Type B pancreatic cell (in vitro differentiated cells): Measurements from ENCODE around the gene TPSAB1. TPM values are rescaled to one million over a fixed set of nuclear protein-coding genes. Genes with fewer than 3 reads are reported as not detected.

Experiments used
- DNase-seq: peaks from one replicate; pipeline ENCODE4 v3.0.0; 2021; ENCODE audit warnings: mixed read lengths; ENCODE audit not compliant: unreplicated experiment; ENCODE audit errors: extremely low spot score
- H3K27ac Mint-ChIP-seq: 2 replicates; pipeline ENCODE4 v1.8.0; 2021; ENCODE audit warnings: mild to moderate bottlenecking, mixed read lengths
- H3K27me3 Mint-ChIP-seq: 2 replicates; pipeline ENCODE4 v1.8.0; 2021; ENCODE audit warnings: mixed read lengths
- H3K36me3 Mint-ChIP-seq: 2 replicates; pipeline ENCODE4 v1.8.0; 2021; ENCODE audit warnings: mixed read lengths
- H3K4me1 Mint-ChIP-seq: one replicate; pipeline ENCODE4 v1.8.0; 2021; ENCODE audit warnings: mixed read lengths; ENCODE audit not compliant: unreplicated experiment
- H3K4me3 Mint-ChIP-seq: 2 replicates; pipeline ENCODE4 v1.8.0; 2021; ENCODE audit warnings: mild to moderate bottlenecking, mixed read lengths
- H3K9me3 Mint-ChIP-seq: 2 replicates; pipeline ENCODE4 v1.8.0; 2021; ENCODE audit warnings: mixed read lengths
- CTCF ChIP-seq: fragments of 200-600 bp; sonication (generic); conservative IDR thresholded peaks from 2 replicates; pipeline ENCODE4 v1.5.0; 2021; ENCODE audit warnings: antibody characterized with exemption, mild to moderate bottlenecking
- total RNA-seq: library from RNA; stranded (reverse); gene quantifications from 2 replicates; pipeline ENCODE4 v1.2.1, GENCODE V29; 2021; ENCODE audit warnings: low replicate concordance

The TPSAB1 gene
- total RNA-seq, 1 donor from 2014 or later, result not detected

GRCh38 chr16:1220098-1220728 is 20.3 kb upstream of the TPSAB1 start:
- no peaks in the 10 kb centered on the region for H3K27me3 Mint-ChIP-seq
- H3K27ac Mint-ChIP-seq, result no peak overlapping the region
- TF ChIP-seq CTCF, result no peak
- no peak for DNase-seq
- H3K9me3 Mint-ChIP-seq, result no peaks in the 10 kb centered on the region
- H3K4me3 Mint-ChIP-seq, result no peak overlapping the region
- no peaks in the 10 kb centered on the region for H3K36me3 Mint-ChIP-seq
- no peaks in the 10 kb centered on the region for H3K4me1 Mint-ChIP-seq

DNA sequence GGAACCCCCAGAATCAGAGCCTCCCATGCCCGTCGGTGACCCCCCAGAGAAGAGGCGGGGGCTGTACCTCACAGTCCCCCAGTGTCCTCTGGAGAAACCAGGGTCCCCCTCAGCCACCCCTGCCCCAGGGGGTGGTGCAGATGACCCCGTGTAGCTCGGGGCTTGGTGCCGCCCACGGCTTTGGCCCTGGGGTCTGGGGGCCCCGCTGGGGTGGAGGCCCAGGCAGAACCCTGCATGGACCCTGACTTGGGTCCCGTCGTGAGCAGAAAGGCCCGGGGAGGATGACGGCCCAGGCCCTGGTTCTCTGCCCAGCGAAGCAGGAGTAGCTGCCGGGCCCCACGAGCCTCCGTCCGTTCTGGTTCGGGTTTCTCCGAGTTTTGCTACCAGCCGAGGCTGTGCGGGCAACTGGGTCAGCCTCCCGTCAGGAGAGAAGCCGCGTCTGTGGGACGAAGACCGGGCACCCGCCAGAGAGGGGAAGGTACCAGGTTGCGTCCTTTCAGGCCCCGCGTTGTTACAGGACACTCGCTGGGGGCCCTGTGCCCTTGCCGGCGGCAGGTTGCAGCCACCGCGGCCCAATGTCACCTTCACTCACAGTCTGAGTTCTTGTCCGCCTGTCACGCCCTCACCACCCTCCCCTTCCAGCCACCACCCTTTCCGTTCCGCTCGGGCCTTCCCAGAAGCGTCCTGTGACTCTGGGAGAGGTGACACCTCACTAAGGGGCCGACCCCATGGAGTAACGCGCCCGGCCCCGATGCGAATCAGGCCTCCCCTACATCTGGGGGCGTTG is 19.5 kb upstream of the TPSAB1 start:
- Mint-ChIP-seq H3K27ac (no peak overlapping the region), H3K27me3 (no peaks in the 10 kb centered on the region), H3K36me3 (no peaks in the 10 kb centered on the region), H3K9me3 (no peaks in the 10 kb centered on the region), H3K4me1 (no peaks in the 10 kb centered on the region), H3K4me3 (no peak overlapping the region)
- no peak for DNase-seq
- no peak for TF ChIP-seq CTCF

GRCh38 chr16:1221628-1222552 is 18.6 kb upstream of the TPSAB1 start:
- DNase-seq, result no peak
- H3K36me3 Mint-ChIP-seq, result no peaks in the 10 kb centered on the region
- H3K27me3 Mint-ChIP-seq, result no peaks in the 10 kb centered on the region
- TF ChIP-seq CTCF, result no peak
- no peak overlapping the region for H3K4me3 Mint-ChIP-seq
- H3K4me1 Mint-ChIP-seq, result no peaks in the 10 kb centered on the region
- no peaks in the 10 kb centered on the region for H3K9me3 Mint-ChIP-seq
- H3K27ac Mint-ChIP-seq, result no peak overlapping the region

- Mint-ChIP-seq H3K9me3 (no peaks in the 10 kb centered on the region), H3K4me1 (no peaks in the 10 kb centered on the region)
Observed at GRCh38 chr16:1222553-1223354, 17.8 kb upstream of the TPSAB1 start.

More at GRCh38 chr16:1222553-1223354, 17.8 kb upstream of the TPSAB1 start:
- no peak overlapping the region for H3K4me3 Mint-ChIP-seq
- TF ChIP-seq CTCF, result no peak
- no peaks in the 10 kb centered on the region for H3K36me3 Mint-ChIP-seq
- DNase-seq, result no peak
- H3K27ac Mint-ChIP-seq, result no peak overlapping the region
- H3K27me3 Mint-ChIP-seq, result no peaks in the 10 kb centered on the region
